GM12878 (cell line): ENCODE results near the gene PHF23. TPM values are rescaled to one million over a fixed set of nuclear protein-coding genes. Genes with fewer than 3 reads are reported as not detected.

Experiments
- ATAC-seq: fragments of 200-7000 bp; cut with Tn5 transposase; 3 replicates; pipeline ENCODE4 v1.9.1; 2020; ENCODE audit warnings: mild to moderate bottlenecking, moderate library complexity
- BruUV-seq: library from RNA; stranded (reverse); fragments of 400-500 nt; replicated peaks from 2 replicates; lab custom pipeline; 2021; lab: Mats Ljungman, UMichigan
- CTCF ChIA-PET: fragments of 300-600 bp; sonication (Branson Sonifier 250); formaldehyde crosslinking; extraction: SDS; loops from one replicate; lab custom pipeline; 2021; ENCODE audit warnings: inconsistent platforms; lab: Yijun Ruan, JAX
- POLR2A ChIA-PET: fragments of 350-600 bp; formaldehyde crosslinking; extraction: SDS; loops from one replicate; lab custom pipeline; 2021; ENCODE audit warnings: inconsistent platforms; lab: Charles Lee
- RAD21 ChIA-PET: fragments of 300-600 bp; sonication (Branson Sonifier 250); formaldehyde crosslinking; loops from one replicate; lab custom pipeline; 2023; ENCODE audit warnings: antibody characterized with exemption; ENCODE audit not compliant: unreplicated experiment; lab: Charles Lee
- SMC1A ChIA-PET: fragments of 300-600 bp; sonication (Branson Sonifier 250); formaldehyde crosslinking; loops from one replicate; lab custom pipeline; 2023; ENCODE audit not compliant: unreplicated experiment, uncharacterized antibody; lab: Charles Lee
- DNase-seq: peaks from one replicate; pipeline ENCODE4 v3.0.0-alpha.2; 2011; ENCODE audit warnings: low read depth, low spot score
- FAIRE-seq: peaks from 3 replicates; lab custom pipeline; 2011; peaks lifted over from hg19 to GRCh38; lab: Jason Lieb, UNC
- H2AFZ ChIP-seq: 2 replicates; pipeline ENCODE4 v1.6.0; 2011; ENCODE audit warnings: low read depth, low read length, control low read depth; ENCODE audit not compliant: control insufficient read depth
- H3K27ac ChIP-seq: 2 replicates; pipeline ENCODE4 v1.5.1; 2011; ENCODE audit warnings: control low read depth; ENCODE audit not compliant: control insufficient read depth, insufficient read depth
- H3K27me3 ChIP-seq, 2 experiments: replicated peaks in 1 of 2; 2 replicates each; pipeline versions ENCODE4 v1.6.0 to v1.6.1; 2011; ENCODE audit warnings: low read length in 1 of 2; ENCODE audit not compliant: control insufficient read depth in 2 of 2, insufficient read depth in 2 of 2
- H3K36me3 ChIP-seq, 2 experiments: 2 replicates each; pipeline ENCODE4 v1.5.1; 2011; ENCODE audit warnings: low read length in 1 of 2; ENCODE audit not compliant: control insufficient read depth in 2 of 2, insufficient read depth in 2 of 2
- H3K4me1 ChIP-seq: 2 replicates; pipeline ENCODE4 v1.6.1; 2011; ENCODE audit warnings: mild to moderate bottlenecking, low read length, moderate library complexity, mixed read lengths; ENCODE audit not compliant: control insufficient read depth, insufficient read depth
- H3K4me2 ChIP-seq: 2 replicates; pipeline ENCODE4 v1.6.0; 2011; ENCODE audit warnings: control low read depth; ENCODE audit not compliant: control insufficient read depth, insufficient read depth
- H3K4me3 ChIP-seq: fragments of 200-600 bp; sonication (generic); 2 replicates; pipeline ENCODE4 v1.5.1; 2016
- H3K79me2 ChIP-seq: 2 replicates; pipeline ENCODE4 v1.6.0; 2011; ENCODE audit warnings: low read length; ENCODE audit not compliant: control insufficient read depth, insufficient read depth
- H3K9ac ChIP-seq: 2 replicates; pipeline ENCODE4 v1.8.0; 2011; ENCODE audit warnings: low read length, control low read depth, mixed read lengths; ENCODE audit not compliant: control insufficient read depth, insufficient read depth
- H3K9me3 ChIP-seq: replicated peaks from 3 replicates; pipeline ENCODE4 v1.5.1; 2011; ENCODE audit warnings: mild to moderate bottlenecking, low read length; ENCODE audit not compliant: control insufficient read depth, insufficient read depth
- H4K20me1 ChIP-seq: 2 replicates; pipeline ENCODE4 v1.6.0; 2011; ENCODE audit not compliant: control insufficient read depth, insufficient read depth
- BCL3 ChIP-seq: IDR thresholded peaks from 2 replicates; pipeline ENCODE4 v1.6.1; 2011; ENCODE audit warnings: borderline replicate concordance, low read depth, mild to moderate bottlenecking, moderate library complexity, low read length; ENCODE audit not compliant: insufficient read depth, poor library complexity, severe bottlenecking
- CEBPB ChIP-seq, 2 experiments: fragments of 150-350 bp in 1 of 2; IDR thresholded peaks; 2 replicates each; pipeline ENCODE4 v1.6.1; 2012 to 2014; ENCODE audit warnings: low read depth in 2 of 2, low read length in 2 of 2, borderline replicate concordance in 1 of 2, inconsistent platforms in 1 of 2
- CHD1 ChIP-seq: IDR thresholded peaks from 2 replicates; pipeline ENCODE4 v1.6.1; 2012; ENCODE audit warnings: low read depth, low read length, improper control_type of control experiment
- ESRRA ChIP-seq: IDR thresholded peaks from 2 replicates; pipeline ENCODE4 v1.6.1; 2012; ENCODE audit warnings: mild to moderate bottlenecking, low read length, improper control_type of control experiment
- EZH2 ChIP-seq: IDR thresholded peaks from 2 replicates; pipeline ENCODE4 v1.6.1; 2012; ENCODE audit warnings: low read depth, mild to moderate bottlenecking, control low read depth, inconsistent platforms, low read length, borderline replicate concordance; ENCODE audit not compliant: control insufficient read depth
- HSF1 ChIP-seq: fragments of 150-350 bp; IDR thresholded peaks from 2 replicates; pipeline ENCODE4 v1.6.1; 2014; ENCODE audit warnings: mild to moderate bottlenecking, low read depth, low read length
- NR2F1 ChIP-seq: fragments of 450-650 bp; conservative IDR thresholded peaks from 2 replicates; pipeline ENCODE4 v1.6.1; 2017; ENCODE audit warnings: mild to moderate bottlenecking
- POLR2AphosphoS5 ChIP-seq: IDR thresholded peaks from 2 replicates; pipeline ENCODE4 v1.6.1; 2011; ENCODE audit warnings: mild to moderate bottlenecking, low read length, inconsistent platforms
- PRDM15 ChIP-seq: fragments of 450-650 bp; formaldehyde crosslinking; IDR thresholded peaks from 2 replicates; pipeline ENCODE4 v1.4.0; 2020; ENCODE audit warnings: mild to moderate bottlenecking, moderate library complexity
- RAD21 ChIP-seq: IDR thresholded peaks from 2 replicates; pipeline ENCODE4 v1.6.1; 2011; ENCODE audit warnings: mild to moderate bottlenecking, low read depth, low read length, moderate library complexity; ENCODE audit not compliant: insufficient read depth
- RB1 ChIP-seq: fragments of 450-650 bp; formaldehyde crosslinking; IDR thresholded peaks from 2 replicates; pipeline ENCODE4 v1.6.1; 2017; ENCODE audit warnings: mild to moderate bottlenecking, borderline replicate concordance
- RBBP5 ChIP-seq: fragments of 200-600 bp; sonication (generic); conservative IDR thresholded peaks from 2 replicates; pipeline ENCODE4 v1.6.1; 2016
- RCOR1 ChIP-seq: conservative IDR thresholded peaks from 2 replicates; pipeline ENCODE4 v1.6.1; 2012; ENCODE audit warnings: low read depth, low read length, improper control_type of control experiment
- SIX5 ChIP-seq: IDR thresholded peaks from 2 replicates; pipeline ENCODE4 v1.6.1; 2011; ENCODE audit warnings: mild to moderate bottlenecking, low read depth, low read length, moderate library complexity; ENCODE audit not compliant: severe bottlenecking
- SUPT20H ChIP-seq: IDR thresholded peaks from 2 replicates; pipeline ENCODE4 v1.6.1; 2011; ENCODE audit warnings: low read depth, mild to moderate bottlenecking, low read length, moderate library complexity, borderline replicate concordance; ENCODE audit not compliant: control insufficient read depth
- TCF12 ChIP-seq: IDR thresholded peaks from 2 replicates; pipeline ENCODE4 v1.6.1; 2011; ENCODE audit warnings: low read depth, mild to moderate bottlenecking, low read length
- ZNF217 ChIP-seq: fragments of 450-650 bp; IDR thresholded peaks from 2 replicates; pipeline ENCODE4 v1.6.1; 2017; ENCODE audit warnings: antibody characterized with exemption, mild to moderate bottlenecking
- WGBS: methylation state at CpG from one replicate; pipeline ENCODE4 v1.1.6; 2016; ENCODE audit warnings: low lambda C conversion rate; ENCODE audit not compliant: insufficient replicate concordance, insufficient coverage; ENCODE audit errors: missing lambda C conversion rate; 5-methylcytosine and 5-hydroxymethylcytosine counted together
- in situ Hi-C: fragments of 300-500 bp; cut with MboI; formaldehyde crosslinking; loops from 9 replicates; pipeline ENCODE4 v1.14.3; 2018; ENCODE audit warnings: mixed read lengths
- intact Hi-C: fragments of 100-400 bp; cut with micrococcal nuclease; formaldehyde crosslinking; loops from one replicate; pipeline ENCODE4 v1.14.2; 2022; ENCODE audit not compliant: unreplicated experiment
- polyA plus RNA-seq, 11 experiments: library from polyadenylated mRNA; depleted of rRNA in 4 of 11; unstranded in 6 of 11; stranded (reverse) in 5 of 11; fragments of >200 nt; fragmentation: Nextera tagmentation in 4 of 11; fragmentation: Illumina TruSeq in 1 of 11; extraction: Ambion mirVana in 4 of 11; extraction: Trizol in 1 of 11; gene quantifications; 1 replicate in 1 of 11; 2 replicates in 10 of 11; pipeline versions ENCODE4 v1.2.1 to v1.2.3, GENCODE V29; 2011 to 2016; ENCODE audit warnings: inconsistent platforms in 2 of 11, missing spikeins in 2 of 11, low read depth in 1 of 11
- total RNA-seq, 4 experiments: library from RNA; depleted of rRNA in 3 of 4; stranded (reverse); fragments of >200 nt in 3 of 4; fragmentation: Illumina TruSeq in 1 of 4; extraction: Trizol in 1 of 4; gene quantifications; 2 replicates each; pipeline versions ENCODE4 v1.2.1 to v1.2.3, GENCODE V29; 2013 to 2021

The PHF23 gene
- total and polyA plus RNA-seq, 10 of the 15 experiments (the other 5 are each of a cell fraction or from before 2014, with no cell fraction given) = 8.2 to 84.8 (median 32.6) TPM

GRCh38 chr17:7218758-7219157, 20.5 kb downstream of the PHF23 start:
- no TSS peak for BruUV-seq
- Histone ChIP-seq H3K36me3 (peaks cover 8 to 11% of the 10 kb centered on the region in 2 experiments), H3K4me2 (no peak overlapping the region; the same call in 1 of the 2 replicates), H3K9ac (no peak overlapping the region), H3K79me2 (peaks cover 14% of the 10 kb centered on the region), H3K27ac (no peak overlapping the region), H3K27me3 (no peaks in the 10 kb centered on the region), H3K4me3 (no peak overlapping the region), H4K20me1 (no peaks in the 10 kb centered on the region), H3K4me1 (peaks cover 19% of the 10 kb centered on the region), H2AFZ (no peak overlapping the region)
- DNase-seq (no peak), ATAC-seq (no peak), FAIRE-seq (no peak)
- ChIA-PET POLR2A (interaction anchor here (1.0 to 5.9 kb wide), 6 partner anchors 15 to 119 kb away, joined by 3 to 60 read pairs (median 26); partner anchors contain the start of genes ACAP1, CTDNEP1, DVL2 and ELP5), CTCF (interaction anchor here (2.6 to 5.1 kb wide), 3 partner anchors 14 to 173 kb away, joined by 17 to 60 read pairs (median 50); partner anchors contain the start of gene DVL2), RAD21 (interaction anchor here (1.4 to 3.2 kb wide), 3 partner anchors 22 to 86 kb away, joined by 4 to 51 read pairs (median 44); partner anchors contain the start of genes GABARAP and PHF23), SMC1A (interaction anchor here (0.7 to 4.8 kb wide), 2 partner anchors 16 to 23 kb away, joined by 3 to 34 read pairs; partner anchors contain the start of genes DVL2 and GABARAP)
- WGBS = 58% methylated on average over 6 of the region's 6 CpGs
- in situ Hi-C loops (no loop called here), intact Hi-C loops (no loop called here)
- no peak for TF ChIP-seq POLR2AphosphoS5
- no peak for TF ChIP-seq TCF12
- no peak for TF ChIP-seq RCOR1
- no peak for TF ChIP-seq RBBP5
- no peak for TF ChIP-seq HSF1
- no peak for TF ChIP-seq RB1
- no peak for TF ChIP-seq CHD1
- no peak for TF ChIP-seq RAD21
- TF ChIP-seq SUPT20H = no peak
- no peak for TF ChIP-seq ESRRA
- TF ChIP-seq SIX5 = no peak
- TF ChIP-seq NR2F1 = no peak
- TF ChIP-seq CEBPB (IDR thresholded peaks at IDR 0.05; ENCODE audit: borderline replicate concordance in 1 of 2, low read depth in 2 of 2, low read length in 2 of 2) = no peak
- TF ChIP-seq ZNF217 = no peak
- TF ChIP-seq EZH2 = no peak
- no peak for TF ChIP-seq BCL3
- no peak for TF ChIP-seq PRDM15 (CRISPR knock-in tag)
- TF ChIP-seq, all 136 proteins: peak for 0
- no peaks in the 10 kb centered on the region for H3K9me3 ChIP-seq
